Left renal pelvis (tissue), 4 donors: ENCODE results near the gene DHX34. TPM values are rescaled to one million over a fixed set of nuclear protein-coding genes. Genes with fewer than 3 reads are reported as not detected.
"Not testable (repeated sequence)": the region's sequence is repeated elsewhere in the genome, so short reads cannot be mapped to it uniquely, and the experiment has no call there.

Source experiments
- DNase-seq, 4 donors: peaks; one replicate each; pipeline ENCODE4 v3.0.0-alpha.2; 2013; ENCODE audit warnings: low read depth in 4 of 4, low spot score in 3 of 4
- polyA plus RNA-seq, 4 donors: library from polyadenylated mRNA; unstranded; fragments of 120-200 nt; gene quantifications; one replicate each; pipeline ENCODE4 v1.2.1, GENCODE V29; 2013; ENCODE audit not compliant: insufficient read length in 4 of 4

The DHX34 gene
- 10 to 100 TPM in 3 of 4 donors, 1 to 10 TPM in 1; 9.8 to 19.8 (median 11.4) TPM for polyA plus RNA-seq

GRCh38 chr19:47348819-47349795 lies at the start of gene DHX34:
Gene DHX34 (plus strand): TSS chr19:47349315. CDS start chr19:47353031, 3,716 bp downstream.
- peak; percentile 96 for DNase-seq

GRCh38 chr19:47300867-47301266 lies 48.2 kb upstream of the DHX34 start:
- DNase-seq = not testable (repeated sequence)

- no peak for DNase-seq
Measured at GRCh38 chr19:47302249-47302648, 46.9 kb upstream of the DHX34 start.

- no peak for DNase-seq
Measured at GRCh38 chr19:47303966-47304365, 45.1 kb upstream of the DHX34 start.

- peak in 1 of 4 donors; percentile 22 for DNase-seq
Measured at GRCh38 chr19:47305309-47305751, 43.8 kb upstream of the DHX34 start.

GRCh38 chr19:47306303-47306702 lies 42.8 kb upstream of the DHX34 start:
- DNase-seq = no peak

- no peak for DNase-seq
Measured at GRCh38 chr19:47309038-47309437, 40.1 kb upstream of the DHX34 start.

- DNase-seq = no peak
Measured at GRCh38 chr19:47309608-47310007, 39.5 kb upstream of the DHX34 start, which contains the start of gene C5AR1. Gene C5AR1 (plus strand): TSS chr19:47309861. CDS start chr19:47309896, 35 bp downstream.

GRCh38 chr19:47310323-47310722 lies 38.8 kb upstream of the DHX34 start:
- DNase-seq = no peak

- no peak for DNase-seq
Measured at GRCh38 chr19:47310819-47311218, 38.3 kb upstream of the DHX34 start.

GRCh38 chr19:47312366-47313006 lies 36.6 kb upstream of the DHX34 start:
- no peak for DNase-seq

GRCh38 chr19:47313754-47314295 lies 35.3 kb upstream of the DHX34 start:
- no peak for DNase-seq

- no peak for DNase-seq
Measured at GRCh38 chr19:47315125-47315821, 33.8 kb upstream of the DHX34 start.

- no peak for DNase-seq
Measured at GRCh38 chr19:47316513-47316912, 32.6 kb upstream of the DHX34 start.

GRCh38 chr19:47319923-47320871 lies 28.9 kb upstream of the DHX34 start:
- no peak for DNase-seq

GRCh38 chr19:47321630-47322029 lies 27.5 kb upstream of the DHX34 start:
- no peak for DNase-seq

- DNase-seq = no peak
Measured at GRCh38 chr19:47322058-47322457, 27.1 kb upstream of the DHX34 start.

- DNase-seq = no peak
Measured at GRCh38 chr19:47323409-47323808, 25.7 kb upstream of the DHX34 start.

- no peak for DNase-seq
Measured at GRCh38 chr19:47323872-47324271, 25.2 kb upstream of the DHX34 start.
